B cell (primary cell): ENCODE measurements around the gene SLC24A4. TPM values are rescaled to one million over a fixed set of nuclear protein-coding genes. Genes with fewer than 3 reads are reported as not detected.

Source experiments
- ATAC-seq: fragments of 200-7000 bp; cut with Tn5 transposase; one replicate; pipeline ENCODE4 v1.10.0; 2021; ENCODE audit warnings: low read depth, mild to moderate bottlenecking, moderate number of reproducible peaks, moderate library complexity
- CTCF ChIA-PET: fragments of 350-600 bp; sonication (Branson Sonifier 250); formaldehyde crosslinking; loops from one replicate; lab custom pipeline; 2021; ENCODE audit warnings: antibody characterized with exemption, inconsistent platforms; lab: Charles Lee
- POLR2A ChIA-PET: fragments of 350-600 bp; sonication (Branson Sonifier 250); formaldehyde crosslinking; loops from one replicate; lab custom pipeline; 2021; ENCODE audit warnings: antibody characterized with exemption; lab: Charles Lee
- DNase-seq: peaks from one replicate; pipeline ENCODE4 v3.0.0; 2013
- H2AFZ ChIP-seq: 2 replicates; pipeline ENCODE4 v1.6.1; 2012; ENCODE audit warnings: mild to moderate bottlenecking, low read depth, low read length; ENCODE audit not compliant: insufficient read depth, poor library complexity, severe bottlenecking
- H3K27ac ChIP-seq, 2 donors: 1 replicate in 1 of 2; 2 replicates in 1 of 2; pipeline ENCODE4 v1.5.1; 2012 to 2013; ENCODE audit warnings: low read length in 2 of 2, mild to moderate bottlenecking in 2 of 2, moderate library complexity in 1 of 2
- H3K27me3 ChIP-seq, 4 experiments: fragments of 200-600 bp in 1 of 4; sonication (generic) in 1 of 4; replicated peaks in 1 of 4; 1 replicate in 2 of 4; 2 replicates in 2 of 4; pipeline versions ENCODE4 v1.6.1 to v1.7.0; 2013 to 2016; ENCODE audit warnings: low read length in 3 of 4, mild to moderate bottlenecking in 2 of 4, mixed read lengths in 1 of 4, moderate library complexity in 1 of 4; ENCODE audit not compliant: insufficient read depth in 4 of 4, control insufficient read depth in 3 of 4; ENCODE audit errors: control extremely low read depth in 1 of 4
- H3K36me3 ChIP-seq, 2 experiments: replicated peaks in 1 of 2; 1 replicate in 1 of 2; 2 replicates in 1 of 2; pipeline versions ENCODE4 v1.6.1 to v1.7.1; 2013; ENCODE audit warnings: low read length in 1 of 2; ENCODE audit not compliant: insufficient read depth in 2 of 2, control insufficient read depth in 1 of 2; ENCODE audit errors: control extremely low read depth in 1 of 2, extremely low read depth in 1 of 2
- H3K4me1 ChIP-seq, 2 donors: fragments of 200-600 bp in 1 of 2; sonication (generic) in 1 of 2; 1 replicate in 1 of 2; 2 replicates in 1 of 2; pipeline versions ENCODE4 v1.5.1 to v1.6.1; 2013 to 2017; ENCODE audit warnings: low read length in 2 of 2; ENCODE audit not compliant: control insufficient read depth in 2 of 2, insufficient read depth in 2 of 2
- H3K4me2 ChIP-seq: replicated peaks from 2 replicates; pipeline ENCODE3; 2012; ENCODE audit warnings: mild to moderate bottlenecking, low read depth, low read length; ENCODE audit not compliant: poor library complexity, severe bottlenecking
- H3K4me3 ChIP-seq, 5 experiments: fragments of 200-600 bp in 1 of 5; sonication (generic) in 1 of 5; 1 replicate in 3 of 5; 2 replicates in 2 of 5; pipeline versions ENCODE4 v1.5.1 to v1.7.0; 2011 to 2016; ENCODE audit warnings: low read length in 4 of 5, mild to moderate bottlenecking in 4 of 5, low read depth in 2 of 5, control low read depth in 1 of 5, moderate library complexity in 1 of 5; ENCODE audit not compliant: insufficient read depth in 1 of 5; ENCODE audit errors: control extremely low read depth in 1 of 5, extremely low read depth in 1 of 5
- H3K79me2 ChIP-seq: fragments of 200-600 bp; sonication (generic); one replicate; pipeline ENCODE4 v1.6.0; 2016; ENCODE audit warnings: low read length; ENCODE audit not compliant: control insufficient read depth, insufficient read depth
- H3K9ac ChIP-seq: fragments of 200-600 bp; sonication (generic); 2 replicates; pipeline ENCODE4 v1.6.1; 2017; ENCODE audit warnings: mild to moderate bottlenecking, low read length, moderate library complexity
- H3K9me3 ChIP-seq, 3 donors: one replicate each; pipeline versions ENCODE4 v1.6.1 to v1.7.1; 2013; ENCODE audit warnings: low read length in 2 of 3; ENCODE audit not compliant: control insufficient read depth in 2 of 3, insufficient read depth in 1 of 3; ENCODE audit errors: control extremely low read depth in 1 of 3
- H4K20me1 ChIP-seq: 2 replicates; pipeline ENCODE4 v1.6.0; 2012; ENCODE audit warnings: mild to moderate bottlenecking, low read length; ENCODE audit not compliant: insufficient read depth, control insufficient read depth, poor library complexity, severe bottlenecking
- H3K27ac Mint-ChIP-seq: one replicate; pipeline ENCODE4 v1.8.0; 2021; ENCODE audit warnings: mixed read lengths
- H3K27me3 Mint-ChIP-seq: one replicate; pipeline ENCODE4 v1.8.0; 2021; ENCODE audit warnings: mixed read lengths
- H3K4me1 Mint-ChIP-seq: one replicate; pipeline ENCODE4 v1.8.0; 2021; ENCODE audit warnings: mixed read lengths
- H3K4me3 Mint-ChIP-seq: one replicate; pipeline ENCODE4 v1.8.0; 2021; ENCODE audit warnings: mixed read lengths
- H3K9me3 Mint-ChIP-seq: one replicate; pipeline ENCODE4 v1.8.0; 2022; ENCODE audit warnings: mixed read lengths; ENCODE audit not compliant: insufficient read depth
- EZH2 ChIP-seq: IDR thresholded peaks from 2 replicates; pipeline ENCODE4 v1.6.1; 2012; ENCODE audit warnings: borderline replicate concordance, low read depth, mild to moderate bottlenecking, moderate library complexity, low read length; ENCODE audit not compliant: insufficient read depth, poor library complexity, severe bottlenecking
- WGBS: methylation state at CpG from one replicate; pipeline ENCODE4 v1.1.5; 2013; ENCODE audit warnings: missing lambda C conversion rate; ENCODE audit not compliant: insufficient coverage; 5-methylcytosine and 5-hydroxymethylcytosine counted together
- intact Hi-C: fragments of 100-400 bp; cut with micrococcal nuclease; formaldehyde crosslinking; loops from one replicate; pipeline ENCODE4 v1.10.0; 2022
- polyA plus RNA-seq: library from polyadenylated mRNA; depleted of rRNA; stranded (reverse); fragments of >200 nt; gene quantifications from 2 replicates; pipeline ENCODE4 v1.2.3, GENCODE V29; 2012
- total RNA-seq, 2 donors: library from RNA; stranded (reverse); fragments of 120-200 nt in 1 of 2; gene quantifications; 1 replicate in 1 of 2; 2 replicates in 1 of 2; pipeline versions ENCODE4 v1.2.3 to v1.2.4, GENCODE V29; 2013 to 2022
- TF ChIP-seq, protein P1 (sequence below): fragments of 200-600 bp; IDR thresholded peaks from one replicate; pipeline ENCODE4 v1.8.0; 2022; ENCODE audit warnings: antibody characterized with exemption, mild to moderate bottlenecking

Gene SLC24A4
- total and polyA plus RNA-seq, 2 donors (not counting 1 experiment from before 2014, with no cell fraction given), result 0.19 TPM; not detected in 1

GRCh38 chr14:92369097-92369496 lies 46.1 kb downstream of the SLC24A4 start:
- H3K4me2 ChIP-seq, result no peak overlapping the region
- POLR2A ChIA-PET, result no interaction called here
- no peak overlapping the region for H3K4me3 ChIP-seq
- H3K27me3 ChIP-seq, result peaks cover 0 to 6% (median 0%) of the 10 kb centered on the region in 4 experiments
- peaks cover 0 to 8% (median 0%) of the 10 kb centered on the region in 3 donors for H3K9me3 ChIP-seq
- 90% methylated on average over 2 of the region's 3 CpGs for WGBS
- H2AFZ ChIP-seq, result no peak overlapping the region
- H3K4me3 Mint-ChIP-seq, result no peak overlapping the region
- no peak overlapping the region for H3K27ac Mint-ChIP-seq
- H3K4me1 ChIP-seq, result no peaks in the 10 kb centered on the region
- no peaks in the 10 kb centered on the region for H3K79me2 ChIP-seq
- CTCF ChIA-PET, result no interaction called here
- no peaks in the 10 kb centered on the region for H3K4me1 Mint-ChIP-seq
- no peaks in the 10 kb centered on the region for H4K20me1 ChIP-seq
- H3K36me3 ChIP-seq, result no peaks in the 10 kb centered on the region
- DNase-seq (no peak), ATAC-seq (no peak)
- TF ChIP-seq, protein P1, sequence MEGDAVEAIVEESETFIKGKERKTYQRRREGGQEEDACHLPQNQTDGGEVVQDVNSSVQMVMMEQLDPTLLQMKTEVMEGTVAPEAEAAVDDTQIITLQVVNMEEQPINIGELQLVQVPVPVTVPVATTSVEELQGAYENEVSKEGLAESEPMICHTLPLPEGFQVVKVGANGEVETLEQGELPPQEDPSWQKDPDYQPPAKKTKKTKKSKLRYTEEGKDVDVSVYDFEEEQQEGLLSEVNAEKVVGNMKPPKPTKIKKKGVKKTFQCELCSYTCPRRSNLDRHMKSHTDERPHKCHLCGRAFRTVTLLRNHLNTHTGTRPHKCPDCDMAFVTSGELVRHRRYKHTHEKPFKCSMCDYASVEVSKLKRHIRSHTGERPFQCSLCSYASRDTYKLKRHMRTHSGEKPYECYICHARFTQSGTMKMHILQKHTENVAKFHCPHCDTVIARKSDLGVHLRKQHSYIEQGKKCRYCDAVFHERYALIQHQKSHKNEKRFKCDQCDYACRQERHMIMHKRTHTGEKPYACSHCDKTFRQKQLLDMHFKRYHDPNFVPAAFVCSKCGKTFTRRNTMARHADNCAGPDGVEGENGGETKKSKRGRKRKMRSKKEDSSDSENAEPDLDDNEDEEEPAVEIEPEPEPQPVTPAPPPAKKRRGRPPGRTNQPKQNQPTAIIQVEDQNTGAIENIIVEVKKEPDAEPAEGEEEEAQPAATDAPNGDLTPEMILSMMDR, result no peak
- no peak for TF ChIP-seq EZH2
- no peak overlapping the region for H3K27ac ChIP-seq
- no peak overlapping the region for H3K9ac ChIP-seq
- peaks cover 20% of the 10 kb centered on the region for H3K27me3 Mint-ChIP-seq
- H3K9me3 Mint-ChIP-seq, result peaks cover 2% of the 10 kb centered on the region
- intact Hi-C loops, result no loop called here

GRCh38 chr14:92372230-92372629 lies 49.3 kb downstream of the SLC24A4 start:
- intact Hi-C loops, result no loop called here
- ATAC-seq, result no peak
- TF ChIP-seq, protein P1, result no peak
- TF ChIP-seq EZH2, result no peak
- no peak for DNase-seq
- Histone ChIP-seq H3K27me3 (peaks cover 0 to 3% (median 0%) of the 10 kb centered on the region in 4 experiments), H3K4me3 (no peak overlapping the region), H4K20me1 (no peaks in the 10 kb centered on the region), H3K27ac (no peak overlapping the region), H3K9ac (no peak overlapping the region), H3K79me2 (no peaks in the 10 kb centered on the region), H3K4me1 (no peaks in the 10 kb centered on the region), H3K4me2 (no peak overlapping the region), H2AFZ (no peak overlapping the region), H3K9me3 (peaks cover 0 to 8% (median 0%) of the 10 kb centered on the region in 3 donors), H3K36me3 (no peaks in the 10 kb centered on the region)
- Mint-ChIP-seq H3K27ac (no peak overlapping the region), H3K27me3 (peaks cover 22% of the 10 kb centered on the region), H3K4me3 (no peak overlapping the region), H3K4me1 (no peaks in the 10 kb centered on the region), H3K9me3 (peaks cover 2% of the 10 kb centered on the region)
- CTCF ChIA-PET, result no interaction called here
- POLR2A ChIA-PET, result no interaction called here
- 50% methylated on average over 1 of the region's 2 CpGs for WGBS
